Adrenal gland (tissue), 5 donors: ENCODE data around the gene ENDOU.

Source experiments
- POLR2A ChIP-seq, 2 donors: fragments of 450-650 bp; IDR thresholded peaks; one replicate each; pipeline ENCODE4 v1.6.1; 2017; ENCODE audit warnings: antibody characterized with exemption in 2 of 2, mild to moderate bottlenecking in 2 of 2, moderate library complexity in 1 of 2
- TF ChIP-seq, protein P1 (sequence below), 6 experiments: fragments of 450-650 bp in 4 of 6; fragments of 200-600 bp in 2 of 6; sonication (generic) in 1 of 6; IDR thresholded peaks; 1 replicate in 5 of 6; 2 replicates in 1 of 6; pipeline versions ENCODE4 v1.5.1 to v1.8.0; 2016 to 2021; ENCODE audit warnings: antibody characterized with exemption in 6 of 6, mild to moderate bottlenecking in 2 of 6, moderate library complexity in 1 of 6
- donor health status: DM: no; HTN: no; CAD: no.

DNA sequence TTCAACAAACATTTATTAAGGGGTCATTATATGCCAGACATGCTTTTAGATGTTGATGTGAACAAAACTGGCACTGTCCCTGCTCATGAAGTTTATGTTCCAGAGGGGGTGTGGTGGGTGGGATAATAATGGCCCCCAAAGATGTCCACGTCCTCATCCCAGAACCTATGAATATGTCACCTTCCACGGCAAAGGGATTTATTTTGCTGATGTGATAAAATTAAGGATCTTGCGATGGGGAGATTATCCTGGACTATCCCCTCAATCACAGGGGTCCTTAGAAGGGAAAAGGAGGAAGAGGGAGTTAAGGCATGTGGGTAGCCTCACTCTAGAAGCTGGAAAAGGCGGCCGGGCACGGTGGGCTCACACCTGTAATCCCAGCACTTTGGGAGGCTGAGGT is 46.0 kb upstream of the ENDOU start:
- TF ChIP-seq, protein P1, sequence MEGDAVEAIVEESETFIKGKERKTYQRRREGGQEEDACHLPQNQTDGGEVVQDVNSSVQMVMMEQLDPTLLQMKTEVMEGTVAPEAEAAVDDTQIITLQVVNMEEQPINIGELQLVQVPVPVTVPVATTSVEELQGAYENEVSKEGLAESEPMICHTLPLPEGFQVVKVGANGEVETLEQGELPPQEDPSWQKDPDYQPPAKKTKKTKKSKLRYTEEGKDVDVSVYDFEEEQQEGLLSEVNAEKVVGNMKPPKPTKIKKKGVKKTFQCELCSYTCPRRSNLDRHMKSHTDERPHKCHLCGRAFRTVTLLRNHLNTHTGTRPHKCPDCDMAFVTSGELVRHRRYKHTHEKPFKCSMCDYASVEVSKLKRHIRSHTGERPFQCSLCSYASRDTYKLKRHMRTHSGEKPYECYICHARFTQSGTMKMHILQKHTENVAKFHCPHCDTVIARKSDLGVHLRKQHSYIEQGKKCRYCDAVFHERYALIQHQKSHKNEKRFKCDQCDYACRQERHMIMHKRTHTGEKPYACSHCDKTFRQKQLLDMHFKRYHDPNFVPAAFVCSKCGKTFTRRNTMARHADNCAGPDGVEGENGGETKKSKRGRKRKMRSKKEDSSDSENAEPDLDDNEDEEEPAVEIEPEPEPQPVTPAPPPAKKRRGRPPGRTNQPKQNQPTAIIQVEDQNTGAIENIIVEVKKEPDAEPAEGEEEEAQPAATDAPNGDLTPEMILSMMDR (IDR thresholded peaks at IDR 0.05) = no peak
- TF ChIP-seq POLR2A (IDR thresholded peaks at IDR 0.05) = no peak
